SKM-1 (cell line): ENCODE data around the gene ARMC12.

Experiments used
- DNase-seq: peaks from one replicate; lab custom pipeline; 2025; ENCODE audit not compliant: unreplicated experiment; lab: John Stamatoyannopoulos, UW

The ARMC12 gene

DNA sequence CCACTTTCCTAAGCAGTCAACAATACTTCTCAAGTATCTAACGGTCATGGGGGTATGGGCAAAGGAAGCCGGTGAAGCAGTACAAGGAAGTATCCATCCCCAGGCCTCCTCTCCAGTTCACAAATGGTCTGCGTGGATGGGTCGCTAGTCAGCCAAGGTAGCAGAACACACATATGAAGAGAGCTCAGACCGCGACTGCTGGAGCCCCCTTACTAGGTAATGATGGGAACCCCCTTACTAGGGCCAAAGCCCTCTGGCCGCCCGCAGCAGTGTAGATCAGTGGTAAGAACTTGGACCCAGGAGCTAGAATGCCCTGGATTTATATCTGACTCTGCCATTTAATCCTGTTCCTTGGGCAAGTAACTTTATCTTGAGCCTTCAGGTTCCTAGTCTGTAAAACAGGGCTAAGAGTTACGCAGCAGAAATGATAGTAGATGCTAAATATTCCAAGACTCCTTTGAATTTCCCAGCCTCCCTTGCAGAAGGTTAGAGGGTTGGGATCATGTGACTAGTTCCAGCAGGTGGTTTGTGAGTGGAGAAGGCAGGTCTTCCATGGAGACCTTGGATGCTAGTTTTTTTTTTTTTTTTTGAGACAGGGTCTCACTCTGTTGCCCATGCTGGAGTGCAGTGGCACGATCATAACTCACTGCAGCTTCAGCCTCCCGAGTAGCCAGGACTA lies 37.4 kb downstream of the ARMC12 start:
- DNase-seq: no peak

DNA sequence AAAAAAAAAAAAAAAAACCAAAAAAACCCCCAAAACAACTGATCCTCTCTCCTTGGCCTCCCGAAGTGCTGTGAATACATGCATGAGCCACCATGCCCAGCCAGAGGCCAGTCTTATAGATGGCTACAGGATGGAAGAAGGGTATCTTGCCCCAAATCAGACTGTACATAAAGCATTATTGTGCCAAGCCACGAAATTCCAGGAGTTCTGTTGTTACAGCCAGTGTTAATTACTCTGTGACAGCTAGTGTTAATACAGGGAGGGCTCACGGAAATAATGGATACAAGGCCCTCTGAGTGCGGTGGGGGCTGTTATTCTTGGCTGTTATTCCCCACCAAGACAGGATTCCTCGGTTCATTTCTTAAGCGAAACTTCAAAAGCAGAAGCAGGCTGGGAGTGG lies 38.2 kb downstream of the ARMC12 start:
- no peak for DNase-seq

DNA sequence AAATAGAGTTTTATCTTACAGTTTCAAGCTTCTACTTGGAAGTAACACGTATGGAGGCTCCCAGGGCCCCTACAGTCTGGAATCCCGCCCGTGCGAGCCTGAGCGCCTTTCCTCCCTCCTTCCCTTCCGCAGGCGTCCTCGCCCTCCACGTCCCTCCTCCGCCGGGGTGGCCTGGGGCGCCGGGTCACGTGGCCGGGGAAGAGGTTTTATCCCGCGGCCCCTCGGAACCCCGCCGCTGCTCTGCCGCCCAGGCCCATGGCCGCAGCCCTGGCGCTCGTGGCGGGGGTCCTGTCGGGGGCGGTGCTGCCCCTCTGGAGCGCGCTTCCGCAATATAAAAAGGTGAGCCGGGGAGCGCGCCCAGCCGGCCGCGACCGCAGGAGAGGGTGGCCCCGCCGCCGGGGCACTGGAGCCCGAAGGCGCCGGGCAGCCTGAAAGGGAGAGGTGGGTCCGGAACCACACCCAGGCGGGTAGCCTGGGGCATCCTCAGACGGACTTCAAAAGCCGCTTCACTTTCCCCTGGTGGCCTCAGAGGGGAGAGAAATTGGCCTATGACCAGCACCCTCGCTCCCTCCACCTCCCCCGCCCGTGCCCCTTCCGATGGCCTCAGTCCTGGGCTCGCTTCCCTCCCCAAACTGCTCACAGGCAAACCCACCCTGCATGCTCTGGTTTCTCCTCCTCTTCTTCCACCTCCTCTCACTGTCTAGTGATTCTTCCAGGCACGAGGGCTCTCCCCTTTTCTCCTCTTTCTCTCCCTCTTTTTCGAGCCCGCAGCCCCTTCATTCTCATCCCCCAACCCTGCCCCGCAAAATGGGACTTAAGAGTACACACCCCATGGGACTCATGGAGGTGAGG lies 39.8 kb downstream of the ARMC12 start, which contains the start of gene CLPSL2:
Gene CLPSL2 (plus strand): TSS at position 235 of the 852 bp plus-strand sequence. CDS start 21 bp downstream, at position 256.
- DNase-seq: no peak

DNA sequence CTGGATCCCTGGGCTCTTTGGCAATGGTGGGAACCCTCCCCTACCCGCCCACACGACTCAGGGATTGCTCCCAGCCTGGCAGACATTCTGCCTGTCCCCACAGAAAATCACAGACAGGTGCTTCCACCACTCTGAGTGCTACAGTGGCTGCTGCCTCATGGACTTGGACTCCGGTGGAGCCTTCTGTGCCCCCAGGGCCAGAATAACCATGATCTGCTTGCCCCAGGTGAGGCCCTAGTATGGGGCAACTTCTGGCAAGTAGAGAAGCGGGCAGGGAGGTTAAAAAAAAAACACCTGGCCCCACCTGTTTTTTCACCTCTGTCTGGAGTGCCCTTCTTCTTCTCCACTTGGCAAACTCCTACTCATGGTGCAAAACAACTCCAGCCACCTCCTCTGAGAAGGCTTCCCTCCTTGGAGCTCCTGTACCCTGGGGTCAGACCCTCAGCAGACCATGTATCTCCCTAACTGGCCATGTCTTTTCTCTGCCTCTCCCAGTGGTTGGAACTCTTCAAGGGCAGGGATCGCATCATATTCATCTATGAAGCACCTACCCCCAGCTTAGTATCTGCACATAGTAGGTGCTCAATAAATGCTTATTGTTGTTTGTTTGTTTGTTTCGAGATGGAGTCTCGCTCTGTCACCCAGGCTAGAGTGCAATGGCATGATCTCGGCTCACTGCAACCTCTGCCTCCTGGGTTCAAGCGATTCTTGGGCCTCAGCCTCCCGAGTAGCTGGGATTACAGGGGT lies 40.7 kb downstream of the ARMC12 start:
- DNase-seq: no peak

DNA sequence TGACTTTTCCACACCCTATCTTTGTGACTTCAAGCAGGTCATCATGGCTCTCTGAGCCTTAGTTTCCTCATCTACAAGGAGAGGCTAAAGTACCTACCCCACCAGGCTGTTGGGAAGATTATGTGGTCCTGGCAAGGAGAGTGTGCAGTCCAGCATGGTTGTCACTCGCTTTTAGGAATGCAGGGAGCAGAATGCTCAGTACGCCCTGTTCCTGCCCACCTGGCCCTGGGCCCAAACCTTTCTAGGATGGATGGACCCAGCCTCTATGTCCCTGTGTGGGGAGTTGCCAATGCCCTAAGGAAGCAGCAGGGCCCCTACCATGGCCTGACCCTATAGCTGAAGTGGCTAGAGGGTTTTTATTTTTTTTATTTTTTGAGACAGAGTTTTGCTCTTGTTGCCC lies 41.6 kb downstream of the ARMC12 start:
- no peak for DNase-seq

DNA sequence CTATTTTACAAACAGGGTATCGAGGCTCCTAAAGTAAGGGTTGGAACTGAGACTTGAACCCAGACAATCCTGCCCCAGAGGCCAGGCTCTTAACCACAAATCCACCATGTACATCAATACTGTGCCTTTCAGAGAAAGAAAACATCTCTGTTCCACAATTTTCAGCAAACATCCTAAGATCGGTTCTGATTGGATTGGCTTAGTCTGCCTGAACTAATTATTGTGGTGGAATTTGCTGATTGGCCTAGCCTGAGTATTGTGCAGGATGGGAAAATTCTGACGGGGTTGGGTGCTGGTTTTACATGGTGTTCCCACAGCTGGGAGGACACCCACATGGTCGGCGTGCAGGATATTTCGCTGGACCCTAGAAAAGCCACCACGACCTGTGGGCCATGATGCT lies 43.9 kb downstream of the ARMC12 start, which contains the start of gene CLPSL1:
Gene CLPSL1 (plus strand): TSS at position 301 of the 400 bp plus-strand sequence. CDS start 92 bp downstream, at position 393.
- DNase-seq: no peak

DNA sequence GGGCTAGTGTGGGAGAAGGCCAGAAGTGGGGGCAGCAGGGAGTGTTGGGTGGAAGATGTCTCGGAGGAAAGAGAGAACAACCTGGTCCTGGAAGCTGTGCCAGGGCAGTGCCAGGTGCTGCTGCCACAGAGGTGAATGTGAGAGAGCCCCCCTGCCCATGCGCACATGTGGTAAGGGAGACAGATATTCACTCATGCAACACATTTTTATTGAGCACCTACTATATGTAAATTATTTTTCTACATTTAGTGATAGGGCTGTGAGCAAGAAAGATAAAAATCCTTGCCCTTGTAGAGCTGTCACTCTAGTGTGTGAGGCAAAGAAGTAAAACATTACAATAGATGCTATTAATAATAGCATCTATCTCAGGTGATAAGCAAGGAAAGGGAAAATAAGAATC lies 44.5 kb downstream of the ARMC12 start:
- no peak for DNase-seq

DNA sequence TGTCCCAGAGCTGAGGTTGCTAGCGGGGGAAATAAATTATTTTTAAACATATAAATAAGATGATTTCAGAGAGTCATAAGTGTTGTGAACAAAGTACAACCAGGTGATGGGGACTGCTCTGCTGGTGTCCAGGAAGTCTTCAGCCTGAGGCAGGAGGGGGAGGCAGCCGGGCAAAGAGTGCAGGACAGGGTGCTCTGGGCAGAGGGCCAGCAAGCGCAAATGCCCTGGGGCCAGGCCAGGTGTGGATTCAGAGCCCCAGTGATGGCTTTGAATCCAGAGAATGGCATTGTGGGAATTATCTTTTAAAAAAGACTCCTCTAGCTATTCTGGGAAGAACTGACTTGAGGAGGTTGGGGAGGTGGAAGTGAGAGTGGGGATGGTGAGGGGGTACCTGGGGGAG lies 45.6 kb downstream of the ARMC12 start:
- no peak for DNase-seq

DNA sequence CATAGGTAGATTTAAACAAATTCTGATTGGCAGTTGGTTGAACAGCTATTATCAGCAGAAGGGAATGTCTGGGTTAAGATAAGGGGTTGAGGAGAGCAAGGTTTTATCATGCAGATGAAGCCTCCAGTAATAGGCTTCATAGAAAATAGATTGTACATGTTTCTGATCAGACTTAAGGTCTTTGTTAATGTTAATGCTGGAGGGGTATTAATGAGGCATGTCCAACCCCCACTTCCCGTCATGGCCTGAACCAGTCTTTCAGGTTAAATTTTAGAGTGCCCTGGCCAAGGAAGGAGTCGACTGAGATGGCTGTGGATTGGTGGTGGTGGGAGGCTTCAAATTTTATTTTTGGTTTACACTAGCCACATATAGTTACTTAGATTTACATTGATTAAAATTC lies 47.4 kb downstream of the ARMC12 start:
- DNase-seq: no peak

DNA sequence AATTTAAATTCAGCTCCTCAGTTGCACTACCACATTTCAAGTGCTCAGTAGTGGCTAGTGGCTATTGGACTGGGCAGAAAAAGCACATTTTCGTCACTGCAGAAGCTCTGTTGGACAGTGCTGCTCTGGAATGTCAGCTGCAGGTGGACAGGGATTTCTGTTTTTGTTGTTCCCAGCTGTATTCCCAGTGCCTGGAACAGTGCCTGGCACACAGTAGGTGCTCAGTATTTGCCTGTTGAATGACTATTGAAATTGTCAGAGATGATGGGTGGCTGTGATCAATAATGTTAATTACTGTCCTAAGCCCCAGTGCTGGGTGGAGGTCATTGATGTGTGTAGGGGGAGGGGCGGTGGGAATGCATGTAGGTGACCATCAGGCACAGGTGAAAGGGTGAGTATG lies 49.4 kb downstream of the ARMC12 start:
- DNase-seq: no peak

DNA sequence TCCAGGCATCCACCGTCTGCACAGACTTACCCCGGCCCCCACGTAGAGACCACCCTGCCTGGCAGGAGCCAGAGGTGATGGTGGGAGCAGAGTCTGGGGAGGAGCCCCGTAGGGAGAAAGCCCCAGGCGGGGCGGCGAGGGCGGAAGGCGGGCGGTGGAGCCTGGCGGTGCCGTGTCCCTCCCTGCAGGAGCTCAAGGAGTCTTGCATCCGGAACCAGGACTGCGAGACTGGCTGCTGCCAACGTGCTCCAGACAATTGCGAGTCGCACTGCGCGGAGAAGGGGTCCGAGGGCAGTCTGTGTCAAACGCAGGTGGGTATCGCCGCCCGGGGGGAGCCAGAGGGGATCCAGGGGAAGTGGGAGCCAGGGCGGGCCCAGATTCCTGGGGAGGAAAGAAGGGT lies 50.0 kb downstream of the ARMC12 start:
- DNase-seq: no peak

DNA sequence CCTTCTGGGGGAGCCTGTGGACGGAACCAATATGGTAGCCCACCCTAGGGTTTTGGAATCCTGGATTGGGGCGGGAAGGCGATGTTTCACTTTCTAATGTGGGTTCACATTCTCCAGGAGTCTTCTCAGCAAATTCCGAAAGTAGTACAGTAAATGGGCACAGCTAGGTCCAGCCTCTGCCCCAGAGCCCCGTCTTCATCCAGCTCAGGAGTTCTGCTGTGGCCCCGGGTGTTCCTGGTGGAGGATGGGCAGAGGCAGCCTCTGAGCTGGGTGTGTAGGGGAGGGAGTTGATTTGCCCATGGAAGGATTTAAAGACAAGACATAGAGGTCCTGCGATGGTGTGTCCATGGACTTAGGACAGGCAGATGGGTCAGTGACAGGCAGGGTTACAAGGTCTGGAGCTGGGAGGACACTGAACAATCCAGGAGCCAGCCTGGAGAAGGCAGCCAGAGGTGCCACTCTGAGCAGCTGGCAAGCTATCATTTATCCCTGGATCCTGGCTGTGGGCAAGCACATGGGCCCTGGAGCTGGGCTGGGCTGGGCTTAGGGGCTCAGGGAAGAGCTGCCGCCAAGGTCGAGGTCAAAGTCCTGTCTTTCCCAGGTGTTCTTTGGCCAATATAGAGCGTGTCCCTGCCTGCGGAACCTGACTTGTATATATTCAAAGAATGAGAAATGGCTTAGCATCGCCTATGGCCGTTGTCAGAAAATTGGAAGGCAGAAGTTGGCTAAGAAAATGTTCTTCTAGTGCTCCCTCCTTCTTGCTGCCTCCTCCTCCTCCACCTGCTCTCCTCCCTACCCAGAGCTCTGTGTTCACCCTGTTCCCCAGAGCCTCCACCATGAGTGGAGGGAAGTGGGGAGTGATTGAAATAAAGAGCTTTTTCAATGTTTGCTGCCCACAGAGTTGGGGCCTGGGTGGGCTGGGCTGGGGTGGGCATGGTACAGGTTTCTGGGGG lies 50.7 kb downstream of the ARMC12 start:
- no peak for DNase-seq

DNA sequence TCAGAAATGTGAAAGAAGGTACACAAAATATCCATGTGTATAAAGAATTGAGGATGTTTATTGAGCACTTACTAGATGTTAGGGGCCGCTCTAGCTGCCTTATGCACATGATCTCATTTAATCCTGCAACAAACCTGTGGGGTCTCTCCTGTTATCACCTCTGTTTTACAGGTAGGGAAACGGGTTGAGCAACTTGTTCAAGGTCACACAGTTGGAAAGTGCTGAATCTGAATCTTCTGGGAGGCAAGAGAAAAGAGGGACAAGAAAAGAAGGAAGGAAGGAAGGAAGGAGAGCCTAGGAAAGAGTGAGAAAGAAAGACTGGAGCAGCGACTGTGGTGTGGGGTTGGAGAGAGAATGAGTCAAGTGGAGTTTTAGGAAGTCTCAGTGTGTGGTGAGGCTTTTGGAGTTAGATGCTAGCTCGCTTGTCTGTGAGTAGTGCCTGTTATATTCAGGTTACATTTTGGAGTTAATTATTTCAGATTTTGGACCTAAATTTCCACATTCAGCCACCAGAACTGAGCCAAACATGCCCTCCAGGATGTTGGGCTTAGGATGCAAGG lies 51.7 kb downstream of the ARMC12 start:
- DNase-seq: no peak

DNA sequence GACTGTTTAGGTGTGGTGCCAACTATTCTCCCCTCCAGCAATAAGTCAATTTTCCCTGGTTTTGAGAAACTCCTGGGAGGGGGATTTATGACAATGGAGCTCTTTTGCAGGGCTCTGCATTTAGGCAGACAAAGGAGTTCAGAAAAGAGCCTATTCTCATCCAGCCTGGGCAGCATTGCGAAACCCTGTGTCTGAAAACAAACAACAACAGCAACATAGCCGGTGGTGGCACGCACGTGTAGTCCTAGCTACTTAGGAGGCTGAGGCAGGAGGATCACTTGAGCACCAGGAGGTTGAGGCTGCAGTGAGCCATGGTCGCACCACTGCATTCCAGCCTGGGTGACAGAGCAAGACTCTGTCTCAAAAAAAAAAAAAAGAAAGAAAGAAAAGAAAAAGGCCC lies 53.9 kb downstream of the ARMC12 start:
- DNase-seq: no peak

DNA sequence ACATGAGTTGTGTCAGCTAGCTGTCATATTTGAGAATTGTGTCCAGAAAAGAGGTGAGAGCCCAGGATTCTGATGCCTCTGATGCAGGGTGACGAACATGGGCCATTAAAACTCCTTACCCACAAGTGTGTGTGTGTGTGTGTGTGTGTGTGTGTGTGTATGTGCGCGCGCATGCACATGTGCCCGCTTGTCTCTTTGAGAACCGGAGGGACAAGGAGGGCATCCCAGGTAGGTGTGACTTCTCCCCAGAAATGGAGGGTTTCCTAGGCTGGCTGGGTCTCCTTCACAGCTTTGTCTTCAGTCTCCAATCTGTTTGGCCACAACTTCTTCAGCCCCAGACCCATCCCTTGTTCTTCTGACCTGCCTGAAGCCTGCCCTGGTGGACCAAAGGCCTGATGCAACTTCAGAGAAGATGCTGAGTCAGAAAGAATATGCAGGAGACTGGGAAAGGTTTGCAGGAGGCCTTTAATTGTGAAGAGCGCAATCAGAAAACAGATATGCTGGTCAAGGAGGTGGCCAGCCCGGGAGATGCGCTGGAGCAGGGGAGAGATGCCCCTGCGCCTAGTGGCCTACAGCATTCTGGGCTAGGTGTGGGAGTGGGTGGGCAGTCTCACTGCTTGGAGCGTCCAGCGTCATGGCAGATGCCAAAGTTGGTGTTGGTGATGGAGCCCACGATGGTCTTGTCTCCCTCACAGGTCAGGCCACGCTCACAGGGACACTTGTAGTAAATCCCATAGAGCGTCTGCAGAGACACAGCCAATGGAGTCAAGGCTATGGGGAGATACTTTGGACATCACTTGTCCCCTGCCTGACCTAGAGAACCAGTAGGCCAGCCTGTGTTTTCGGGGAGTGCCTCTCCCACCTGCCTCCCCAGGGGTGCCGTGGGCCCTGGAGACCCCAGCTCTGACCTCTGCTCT lies 58.0 kb downstream of the ARMC12 start:
- no peak for DNase-seq

DNA sequence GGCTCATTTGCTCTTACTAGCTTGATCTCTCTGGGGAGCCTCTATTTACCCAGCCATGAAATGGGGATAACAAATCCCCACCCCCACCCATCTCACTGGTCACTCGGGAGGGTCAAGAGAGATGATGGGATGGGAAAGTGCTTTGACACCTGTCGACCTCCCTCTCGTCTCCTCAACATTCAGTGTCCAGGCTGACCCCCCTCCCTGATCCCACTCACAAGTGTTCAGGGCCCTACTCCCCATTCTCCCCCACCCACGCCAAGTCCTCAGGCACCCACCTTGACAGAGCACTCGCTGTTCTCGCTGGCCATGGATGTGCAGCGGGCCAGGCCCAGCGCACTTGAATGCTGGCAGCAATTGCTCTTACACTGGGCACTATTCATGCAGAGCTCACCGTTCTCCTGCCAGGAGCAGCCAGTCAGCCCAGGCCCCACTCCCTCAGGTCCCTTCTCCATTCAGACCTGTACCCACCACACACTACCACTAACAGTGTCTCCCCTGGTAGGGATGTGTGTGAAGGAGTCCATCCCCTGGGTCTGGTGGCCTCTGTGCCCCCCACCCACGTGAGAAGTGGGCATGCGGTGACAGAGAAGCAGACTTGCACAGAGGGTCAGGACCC lies 58.7 kb downstream of the ARMC12 start:
- no peak for DNase-seq

DNA sequence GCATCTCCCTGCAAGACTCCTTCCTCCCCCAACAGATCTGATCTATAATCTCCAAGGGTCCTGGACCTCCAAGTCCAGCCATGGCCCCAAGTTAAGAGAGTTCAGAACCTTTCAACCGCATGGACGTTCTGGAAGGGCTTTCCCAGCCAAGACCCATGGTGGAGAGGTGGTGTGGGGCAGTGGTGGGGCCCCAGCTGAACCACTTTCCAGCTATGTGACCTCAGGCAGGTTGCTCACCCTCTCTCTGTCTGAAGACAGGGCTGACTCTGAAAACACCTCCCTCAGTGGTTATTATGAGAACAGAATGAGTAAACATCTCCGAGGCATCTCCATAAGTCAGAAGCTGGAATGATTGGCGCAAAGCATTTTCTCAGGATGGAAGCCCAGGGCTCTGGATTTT lies 59.4 kb downstream of the ARMC12 start:
- no peak for DNase-seq

DNA sequence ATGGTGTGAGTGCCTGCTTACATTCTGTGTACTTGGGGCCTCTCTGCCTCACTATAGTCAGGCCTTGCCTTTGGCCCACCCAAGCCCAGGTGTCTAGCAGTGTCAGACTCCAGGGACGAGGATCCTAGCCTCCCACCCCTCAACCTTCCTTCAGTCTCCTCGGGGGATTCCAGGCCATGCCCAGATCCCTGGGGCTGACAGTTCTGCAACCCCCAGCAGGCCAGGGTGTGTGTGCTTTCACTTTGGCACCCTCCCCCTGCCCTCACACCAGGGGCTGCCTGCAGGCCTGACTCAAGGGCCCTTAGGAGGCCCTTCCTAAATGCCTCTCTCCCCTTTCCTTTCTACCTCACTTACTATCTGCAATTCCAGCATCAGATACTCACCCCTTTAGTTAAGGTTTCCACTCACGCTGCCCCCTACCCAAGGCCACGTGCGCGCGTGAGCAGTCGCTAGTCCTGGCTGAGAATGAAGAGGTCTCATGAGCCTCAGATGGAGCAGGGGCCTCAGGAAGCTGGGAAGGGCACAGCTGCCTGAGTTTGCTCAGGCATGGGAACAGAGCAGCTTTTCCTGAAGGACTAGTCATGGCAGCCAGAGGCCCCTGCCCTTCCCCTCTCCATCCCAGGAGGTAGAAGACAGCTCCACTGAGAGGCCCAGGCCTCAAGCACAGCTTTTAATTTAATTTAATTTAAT lies 61.1 kb downstream of the ARMC12 start:
- no peak for DNase-seq
